Tibial nerve (tissue), 4 donors: Measurements from ENCODE around the gene BID. TPM values are rescaled to one million over a fixed set of nuclear protein-coding genes. Genes with fewer than 3 reads are reported as not detected.
"Not testable (repeated sequence)": the region's sequence is repeated elsewhere in the genome, so short reads cannot be mapped to it uniquely, and the experiment has no call there.

Source experiments
- DNase-seq, 2 donors: peaks; one replicate each; pipeline ENCODE4 v3.0.0-alpha.2; 2019; ENCODE audit warnings: low spot score in 2 of 2
- H3K27ac ChIP-seq, 4 donors: fragments of 200-600 bp; sonication (generic) in 3 of 4; one replicate each; pipeline ENCODE4 v1.5.1; 2017 to 2019; ENCODE audit warnings: mild to moderate bottlenecking in 1 of 4
- H3K27me3 ChIP-seq, 2 donors: fragments of 200-600 bp; sonication (generic) in 1 of 2; one replicate each; pipeline versions ENCODE4 v1.5.1 to v1.6.0; 2017 to 2019
- H3K36me3 ChIP-seq, 3 donors: fragments of 200-600 bp; sonication (generic); one replicate each; pipeline ENCODE4 v1.5.1; 2018 to 2019
- H3K4me1 ChIP-seq, 4 donors: fragments of 200-600 bp; sonication (generic) in 3 of 4; one replicate each; pipeline ENCODE4 v1.5.1; 2017 to 2019
- H3K4me3 ChIP-seq, 4 donors: fragments of 200-600 bp; sonication (generic) in 3 of 4; one replicate each; pipeline ENCODE4 v1.5.1; 2017 to 2019; ENCODE audit warnings: mild to moderate bottlenecking in 1 of 4, moderate library complexity in 1 of 4
- H3K9me3 ChIP-seq, 4 donors: fragments of 200-600 bp; sonication (generic) in 3 of 4; one replicate each; pipeline ENCODE4 v1.5.1; 2017 to 2019
- CTCF ChIP-seq, 5 experiments: fragments of 200-600 bp in 3 of 5; fragments of 450-650 bp in 2 of 5; sonication (generic) in 3 of 5; IDR thresholded peaks; one replicate each; pipeline ENCODE4 v1.5.1; 2016 to 2019; ENCODE audit warnings: antibody characterized with exemption in 5 of 5, mild to moderate bottlenecking in 3 of 5, moderate library complexity in 2 of 5
- EP300 ChIP-seq, 2 donors: sonication (generic); formaldehyde crosslinking; IDR thresholded peaks; one replicate each; pipeline ENCODE4 v1.6.1; 2017; ENCODE audit warnings: antibody characterized with exemption in 2 of 2, mild to moderate bottlenecking in 1 of 2
- POLR2A ChIP-seq, 2 donors: fragments of 450-650 bp; IDR thresholded peaks; one replicate each; pipeline ENCODE4 v1.6.1; 2017; ENCODE audit warnings: antibody characterized with exemption in 2 of 2, mild to moderate bottlenecking in 2 of 2, moderate library complexity in 2 of 2
- WGBS, 2 donors: methylation state at CpG; one replicate each; pipeline ENCODE4 v1.1.5; 2018; 5-methylcytosine and 5-hydroxymethylcytosine counted together
- total RNA-seq, 4 donors: library from RNA; depleted of rRNA; stranded (reverse); fragments of >200 nt; gene quantifications; one replicate each; pipeline ENCODE4 v1.1.0, GENCODE V29; 2016

The BID gene
- total RNA-seq, 4 donors from 2014 or later: 6.3 to 47.1 (median 13.7) TPM

- Histone ChIP-seq H3K4me1 (peaks cover 0 to 31% (median 3%) of the 10 kb centered on the region in 4 donors), H3K27ac (peak overlapping the region in 3 of 4 donors; percentile 48 to 84 (median 84)), H3K4me3 (no peak overlapping the region), H3K36me3 (peaks cover 0 to 22% (median 0%) of the 10 kb centered on the region in 3 donors), H3K27me3 (no peaks in the 10 kb centered on the region), H3K9me3 (no peaks in the 10 kb centered on the region)
- WGBS, 2 donors: 97% methylated on average over 7 of the region's 7 CpGs
- TF ChIP-seq POLR2A (IDR thresholded peaks at IDR 0.05) (no peak), EP300 (IDR thresholded peaks at IDR 0.05) (no peak)
- DNase-seq: no peak
Measured at GRCh38 chr22:17705546-17705945, 68.7 kb downstream of the BID start.

- 98 to 100% methylated on average over 2 of the region's 2 CpGs for WGBS, 2 donors
- TF ChIP-seq CTCF (IDR thresholded peaks at IDR 0.05) (no peak), POLR2A (IDR thresholded peaks at IDR 0.05) (no peak), EP300 (IDR thresholded peaks at IDR 0.05) (no peak)
- H3K4me1 ChIP-seq: peaks cover 0 to 32% (median 3%) of the 10 kb centered on the region in 4 donors
- H3K27ac ChIP-seq: no peak overlapping the region
- H3K27me3 ChIP-seq: no peaks in the 10 kb centered on the region
- no peak for DNase-seq
- peaks cover 0 to 16% (median 0%) of the 10 kb centered on the region in 3 donors for H3K36me3 ChIP-seq
- H3K9me3 ChIP-seq: no peaks in the 10 kb centered on the region
- no peak overlapping the region for H3K4me3 ChIP-seq
Measured at GRCh38 chr22:17703811-17704210, 70.5 kb downstream of the BID start.

GRCh38 chr22:17700778-17701177 lies 73.5 kb downstream of the BID start:
- Histone ChIP-seq H3K4me3 (no peak overlapping the region), H3K27ac (no peak overlapping the region), H3K27me3 (no peaks in the 10 kb centered on the region), H3K4me1 (peaks cover 0 to 10% (median under 1%) of the 10 kb centered on the region in 4 donors), H3K36me3 (peaks cover 0 to 23% (median 0%) of the 10 kb centered on the region in 3 donors), H3K9me3 (no peaks in the 10 kb centered on the region)
- no peak for DNase-seq
- 14 to 16% methylated on average over 3 of the region's 3 CpGs for whole genome bisulfite sequencing, 2 donors
- TF ChIP-seq POLR2A (IDR thresholded peaks at IDR 0.05) (no peak), CTCF (IDR thresholded peaks at IDR 0.05) (no peak), EP300 (IDR thresholded peaks at IDR 0.05) (no peak)

GRCh38 chr22:17699696-17700340 lies 74.5 kb downstream of the BID start:
- H3K9me3 ChIP-seq: no peaks in the 10 kb centered on the region
- TF ChIP-seq EP300 (IDR thresholded peaks at IDR 0.05) (no peak), POLR2A (IDR thresholded peaks at IDR 0.05) (no peak), CTCF (IDR thresholded peaks at IDR 0.05) (no peak)
- 79 to 84% methylated on average over 7 of the region's 7 CpGs for WGBS, 2 donors
- H3K36me3 ChIP-seq: peaks cover 0 to 28% (median 0%) of the 10 kb centered on the region in 3 donors
- no peak for DNase-seq
- H3K4me1 ChIP-seq: peaks cover 0 to 8% (median 0%) of the 10 kb centered on the region in 4 donors
- H3K27me3 ChIP-seq: no peaks in the 10 kb centered on the region
- H3K4me3 ChIP-seq: no peak overlapping the region
- no peak overlapping the region for H3K27ac ChIP-seq

- Histone ChIP-seq H3K4me1 (peaks cover 0 to 8% (median 0%) of the 10 kb centered on the region in 4 donors), H3K4me3 (no peak overlapping the region), H3K36me3 (peaks cover 0 to 29% (median 0%) of the 10 kb centered on the region in 3 donors), H3K9me3 (no peaks in the 10 kb centered on the region), H3K27me3 (no peaks in the 10 kb centered on the region), H3K27ac (no peak overlapping the region)
- TF ChIP-seq CTCF (IDR thresholded peaks at IDR 0.05): no peak
- TF ChIP-seq POLR2A (IDR thresholded peaks at IDR 0.05): no peak
- no peak for TF ChIP-seq EP300 (IDR thresholded peaks at IDR 0.05)
- no peak for DNase-seq
Measured at GRCh38 chr22:17698948-17699347, 75.3 kb downstream of the BID start.

- not testable (repeated sequence) for H3K9me3 ChIP-seq, H3K4me1 ChIP-seq, H3K4me3 ChIP-seq, H3K27me3 ChIP-seq, H3K27ac ChIP-seq, DNase-seq
- peaks cover 0 to 27% (median 0%) of the 10 kb centered on the region in 3 donors for H3K36me3 ChIP-seq
- WGBS, 2 donors: 96 to 99% methylated on average over 3 of the region's 3 CpGs
Measured at GRCh38 chr22:17698276-17698675, 76.0 kb downstream of the BID start.

GRCh38 chr22:17697196-17697595 lies 77.1 kb downstream of the BID start:
- not testable (repeated sequence) for H3K27me3 ChIP-seq, H3K27ac ChIP-seq, H3K4me3 ChIP-seq, H3K9me3 ChIP-seq, DNase-seq, H3K4me1 ChIP-seq
- WGBS, 2 donors: 86 to 92% methylated on average over 10 of the region's 10 CpGs
- peaks cover 0 to 19% (median 0%) of the 10 kb centered on the region in 3 donors for H3K36me3 ChIP-seq
